HUDEP-2 (cell line): Measurements from ENCODE around the gene TSHZ3.
A peak's percentile ranks its signal among the peaks of the same experiment; 100 is the strongest.

Experiments
- DNase-seq, 76 experiments: peaks; one replicate each; lab custom pipeline; 2025; ENCODE audit not compliant: unreplicated experiment in 76 of 76; lab: John Stamatoyannopoulos, UW

TSHZ3 gene

GRCh38 chr19:31338069-31338776, 11.0 kb downstream of the TSHZ3 start:
- peak in 28 of 76 experiments; percentile 9 to 59 (median 24) for DNase-seq

GRCh38 chr19:31337008-31337914, 12.0 kb downstream of the TSHZ3 start:
- no peak for DNase-seq

DNA sequence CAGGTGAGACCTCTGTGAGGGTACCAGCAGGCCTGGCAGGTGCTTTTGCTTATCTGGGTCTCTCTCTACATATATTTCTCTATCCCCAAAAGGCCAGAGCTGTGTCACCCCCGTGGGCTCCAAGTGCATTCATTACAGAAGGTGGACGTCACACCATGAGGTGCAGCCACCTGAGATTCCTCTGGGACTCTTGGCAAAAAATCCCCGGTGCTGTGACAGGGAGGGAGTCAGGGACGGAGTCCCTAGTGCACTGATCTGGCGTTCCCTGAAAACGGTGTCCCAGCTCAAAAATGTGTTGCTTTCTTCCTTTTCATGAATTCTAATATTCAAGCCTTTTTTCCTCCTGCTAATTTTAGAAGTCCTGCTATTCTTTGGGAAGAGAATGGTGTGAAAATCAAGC, 13.5 kb downstream of the TSHZ3 start:
- DNase-seq, result no peak

DNA sequence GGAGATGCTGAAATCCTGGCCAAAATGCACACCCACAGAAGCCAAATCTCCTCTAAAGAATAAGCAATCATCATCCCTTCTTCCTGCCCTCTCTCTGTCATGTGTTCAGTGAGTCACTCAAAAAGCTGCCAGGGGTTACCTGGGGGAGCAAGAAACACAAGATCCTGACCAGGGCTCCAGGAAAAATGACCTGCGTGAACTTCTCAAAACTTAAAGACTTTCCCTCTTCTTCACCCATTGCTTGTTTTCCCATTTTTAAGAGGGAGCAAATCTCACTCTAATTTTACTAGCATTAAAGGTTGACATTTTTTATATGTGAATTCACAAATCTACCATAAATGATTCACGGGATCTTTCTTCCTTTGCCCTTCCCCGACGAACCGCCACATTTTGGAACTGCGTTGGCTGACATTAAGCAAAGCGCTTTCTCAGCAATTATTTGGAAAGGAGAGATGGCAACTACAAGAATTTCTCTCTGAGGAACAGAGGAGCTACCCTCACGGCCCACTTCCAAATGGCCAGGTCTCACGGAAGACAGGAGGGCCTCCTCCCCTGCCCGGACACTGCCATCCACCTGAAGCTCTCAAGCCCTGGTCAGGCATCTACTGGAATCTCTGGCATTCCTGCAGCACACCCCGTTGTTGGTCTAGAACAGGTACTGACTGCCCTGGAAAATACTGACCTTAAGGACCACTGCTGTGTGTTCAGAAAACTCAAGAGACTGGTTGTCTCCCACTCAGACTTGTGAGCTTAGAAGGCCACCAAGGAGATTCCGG, 14.2 kb downstream of the TSHZ3 start:
- DNase-seq, result no peak

GRCh38 chr19:31334101-31334848, 15.0 kb downstream of the TSHZ3 start:
- no peak for DNase-seq

DNA sequence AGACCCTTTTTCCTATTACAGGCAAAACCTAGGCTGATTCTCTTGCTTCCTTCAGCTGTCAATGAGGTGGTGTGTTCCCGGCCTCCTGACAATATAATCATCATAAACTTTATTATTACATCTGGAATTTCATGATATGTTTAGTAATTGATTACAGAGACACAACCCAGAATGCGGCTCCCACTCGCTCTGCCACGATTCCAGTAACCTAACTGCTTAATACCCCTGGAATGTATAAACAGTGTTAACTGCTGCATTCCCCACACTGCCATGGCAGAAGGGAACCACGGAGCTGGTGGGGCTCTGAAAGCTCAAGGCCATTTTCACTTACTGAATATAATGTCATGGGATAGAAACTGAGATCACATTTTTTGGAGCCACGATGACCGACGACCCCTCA, 17.1 kb downstream of the TSHZ3 start:
- DNase-seq, result no peak

- DNase-seq, result no peak
Observed at GRCh38 chr19:31331536-31331935, 17.7 kb downstream of the TSHZ3 start.

DNA sequence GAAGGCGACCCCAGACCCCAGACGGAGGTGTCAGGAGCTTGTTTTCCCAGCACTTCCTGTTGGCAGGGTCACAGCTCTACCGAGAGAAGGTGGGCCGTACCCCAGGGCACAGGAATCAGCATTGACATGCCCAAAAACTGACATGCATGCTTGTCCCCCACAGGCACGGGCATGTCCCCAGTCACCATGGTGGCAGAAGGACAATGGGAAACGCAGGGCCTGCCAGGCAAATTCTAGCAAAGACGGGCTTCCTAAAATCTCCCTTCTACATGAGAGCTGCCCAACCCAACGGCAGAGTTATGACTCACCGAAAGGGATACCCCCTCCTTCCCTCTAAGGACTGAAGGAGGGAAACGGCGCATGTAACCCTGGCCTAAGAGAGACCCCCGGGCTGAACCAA, 18.5 kb downstream of the TSHZ3 start:
- no peak for DNase-seq

GRCh38 chr19:31330237-31330636, 19.0 kb downstream of the TSHZ3 start:
- no peak for DNase-seq

DNA sequence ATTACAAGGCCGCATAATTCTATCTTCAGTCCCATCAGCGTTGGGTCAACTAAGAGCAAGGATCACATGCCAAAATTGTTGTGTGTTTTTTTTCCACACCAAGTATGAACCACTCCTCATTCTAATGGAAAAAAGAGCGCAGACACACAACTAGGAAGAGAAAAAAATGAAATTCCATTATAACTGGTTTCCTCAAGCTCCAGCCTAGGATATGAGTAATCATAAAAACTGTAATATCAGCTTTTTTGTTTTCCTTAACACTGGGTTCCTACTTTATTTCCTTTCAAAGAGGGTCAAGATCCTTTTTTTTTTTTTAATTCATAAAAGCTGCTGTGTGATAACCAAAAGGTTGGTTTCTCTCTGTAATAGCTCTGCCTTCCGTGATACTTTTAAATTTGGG, 19.4 kb downstream of the TSHZ3 start:
- no peak for DNase-seq

GRCh38 chr19:31328238-31328637, 21.0 kb downstream of the TSHZ3 start:
- DNase-seq, result no peak

- DNase-seq, result no peak
Observed at GRCh38 chr19:31326329-31327028, 22.8 kb downstream of the TSHZ3 start.

DNA sequence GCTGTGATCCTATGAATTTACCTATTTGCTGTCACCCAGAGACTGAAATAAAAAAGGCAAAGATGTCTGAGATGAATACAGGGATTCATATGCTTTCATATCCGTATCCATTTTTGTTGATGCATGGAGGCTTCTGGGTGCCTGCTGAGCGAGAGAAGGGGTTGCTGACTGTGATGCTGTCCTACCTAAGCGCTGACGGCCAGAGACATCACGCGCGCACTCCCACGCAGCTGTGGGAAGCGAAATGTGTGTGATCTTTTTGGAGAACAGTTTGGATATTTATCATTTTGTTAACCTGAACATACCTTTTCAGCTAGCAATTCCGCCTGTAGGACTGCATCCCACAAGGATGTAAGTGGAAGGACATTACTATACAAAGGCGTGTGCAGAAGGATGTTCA, 23.9 kb downstream of the TSHZ3 start:
- DNase-seq, result no peak

DNA sequence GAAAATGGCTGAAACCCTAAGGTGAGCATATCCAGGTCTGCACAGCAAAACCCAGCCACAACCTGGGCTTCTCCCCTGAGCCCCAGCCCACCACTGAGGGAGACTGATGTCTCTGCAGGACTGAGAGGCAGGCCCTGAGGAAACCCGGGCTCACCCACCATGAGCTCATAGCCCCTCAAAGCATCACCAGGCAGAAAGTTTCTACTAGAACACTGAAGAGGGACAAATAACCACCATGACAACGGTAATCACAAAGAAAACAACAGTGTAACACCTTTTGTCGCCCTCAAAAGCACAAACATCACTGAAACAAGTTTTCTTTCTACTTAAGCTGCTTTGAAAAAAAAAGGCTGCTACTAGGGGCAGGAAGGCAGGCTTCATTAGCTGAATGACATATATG, 29.8 kb downstream of the TSHZ3 start:
- DNase-seq, result no peak

DNA sequence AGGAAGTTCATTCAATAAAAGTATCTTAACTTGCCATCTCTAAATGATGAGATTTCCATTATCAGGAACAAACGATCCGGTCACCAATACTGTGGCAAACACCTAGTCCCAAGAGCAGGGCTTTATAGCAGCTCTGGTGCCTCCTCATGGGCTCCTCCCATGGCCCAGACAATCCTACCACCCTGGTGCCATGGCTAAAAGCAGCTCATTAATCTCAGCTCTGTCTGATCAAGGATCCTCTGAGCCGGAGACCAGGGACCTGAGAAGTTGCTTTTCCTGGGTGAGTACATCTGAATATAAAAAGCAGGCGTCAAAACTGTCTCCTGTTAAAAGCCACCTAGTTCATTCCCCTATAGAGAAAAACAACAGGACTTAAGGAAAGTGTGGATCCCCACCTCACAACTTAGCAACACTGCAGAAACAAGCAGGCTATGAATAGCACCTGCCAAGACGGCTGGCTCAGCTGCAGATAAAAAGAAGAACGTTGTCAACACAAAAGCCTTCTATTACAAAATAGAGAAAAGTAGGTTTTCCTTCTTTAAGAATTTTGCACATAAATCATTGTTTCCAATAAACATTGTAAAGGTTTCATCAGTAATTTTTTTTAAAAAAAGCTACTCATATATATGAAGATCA, 30.3 kb downstream of the TSHZ3 start:
- DNase-seq, result no peak

- no peak for DNase-seq
Observed at GRCh38 chr19:31317570-31317969, 31.7 kb downstream of the TSHZ3 start.

DNA sequence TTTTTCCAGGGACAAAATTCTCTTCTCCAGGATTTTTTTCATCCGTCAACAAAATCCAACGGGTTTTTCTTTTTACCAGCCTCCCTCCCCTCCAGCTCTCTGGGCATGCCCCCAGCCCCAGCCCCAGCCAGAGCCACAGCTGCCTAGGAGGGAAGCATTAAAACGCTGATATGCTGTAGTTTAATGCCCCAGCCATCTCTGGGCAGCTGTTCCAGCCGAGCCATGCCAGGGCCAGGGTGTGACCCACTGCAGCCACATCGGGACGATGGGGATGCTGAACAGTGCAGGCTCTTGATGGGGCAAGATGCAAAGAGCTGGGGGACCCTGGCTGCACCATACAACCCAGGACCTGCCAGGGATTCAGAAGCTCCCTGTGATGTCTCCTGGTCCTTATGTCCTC, 32.1 kb downstream of the TSHZ3 start:
- DNase-seq, result no peak

DNA sequence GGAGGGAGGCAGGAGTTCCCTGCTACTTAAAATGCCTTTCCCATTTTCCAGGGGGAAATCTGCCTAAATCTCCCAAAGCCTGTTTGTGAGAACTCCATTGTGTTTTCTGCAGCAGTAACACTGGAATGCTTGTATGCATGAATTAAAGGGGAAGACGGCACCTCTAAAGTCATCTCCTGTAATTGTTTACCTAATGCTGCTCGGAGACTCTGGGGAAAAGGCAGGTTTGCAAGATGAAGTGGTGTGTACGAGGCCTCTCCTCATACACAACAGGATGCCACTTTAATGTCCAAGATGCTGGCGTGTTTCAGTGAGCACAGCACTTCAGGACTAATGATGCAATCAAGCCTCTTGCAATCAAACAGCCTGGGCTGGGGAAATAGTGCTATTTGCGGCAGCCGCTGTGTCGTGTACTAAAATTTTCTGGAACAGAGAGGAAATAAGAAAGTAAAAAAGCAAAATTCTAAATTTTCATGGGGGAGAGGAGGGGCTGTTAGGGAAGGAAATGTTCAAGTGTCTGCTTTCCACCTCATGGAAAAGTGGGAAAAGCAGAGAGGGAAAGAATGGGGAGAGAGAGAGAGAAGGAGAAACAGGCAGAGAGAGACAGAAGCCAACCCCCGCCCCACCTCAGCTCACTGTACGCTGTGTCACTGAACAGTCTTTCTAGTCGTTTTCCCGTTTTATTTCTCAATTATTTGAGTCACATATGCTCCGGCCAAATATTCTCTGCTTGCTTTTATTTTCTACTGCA, 32.9 kb downstream of the TSHZ3 start:
- no peak for DNase-seq

DNA sequence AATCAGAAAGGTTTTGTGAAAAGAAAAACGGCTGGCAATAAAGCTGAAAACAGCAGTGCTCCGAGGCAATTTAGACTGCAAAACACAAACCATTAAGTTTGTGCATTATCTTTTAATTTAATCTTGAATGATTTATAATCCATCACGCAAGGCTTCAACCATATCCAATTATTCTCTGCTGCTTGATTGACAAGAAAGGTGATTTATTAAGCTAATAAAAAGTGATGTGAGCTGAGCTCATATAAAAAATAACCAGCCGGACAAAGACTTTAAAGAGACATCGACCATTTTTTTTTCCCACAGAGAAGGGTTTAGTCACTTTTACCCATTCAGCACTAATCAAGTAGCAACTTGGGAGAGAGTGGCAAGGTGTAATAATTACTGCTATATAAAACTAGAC, 33.6 kb downstream of the TSHZ3 start:
- DNase-seq, result no peak
